Measurements from ENCODE around the gene GPI.

DNA sequence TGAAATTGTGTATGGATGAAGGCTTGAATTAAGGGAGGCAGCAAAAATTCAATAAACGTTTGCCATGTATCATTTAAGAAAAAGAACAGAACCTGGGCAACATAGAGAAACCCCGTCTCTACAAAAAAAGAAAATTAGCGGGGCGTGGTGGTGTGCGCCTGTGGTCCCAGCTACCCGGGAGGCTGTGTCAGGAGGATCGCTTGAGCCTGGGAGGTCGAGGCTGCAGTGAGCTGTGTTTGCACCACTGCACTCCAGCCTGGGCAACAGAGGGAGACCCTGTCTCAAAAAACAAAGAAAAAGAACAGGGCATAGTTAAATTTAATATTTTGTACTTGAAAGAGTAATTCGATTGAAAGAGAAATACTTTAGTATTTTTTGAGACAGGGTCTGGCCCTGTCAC lies 64.6 kb downstream of the GPI start:
- TF ChIP-seq CTCF (IDR thresholded peaks at IDR 0.05 in 8 of 11, conservative IDR thresholded peaks at IDR 0.05 in 3 of 11) (no peak), POLR2A (IDR thresholded peaks at IDR 0.05) (no peak), POLR2AphosphoS5 (IDR thresholded peaks at IDR 0.05) (no peak)
